Uterus (tissue), 2 donors: ENCODE results near the gene PCYT1A.

Experiments
- CTCF ChIP-seq, 4 experiments: fragments of 200-600 bp in 2 of 4; fragments of 450-650 bp in 2 of 4; sonication (generic) in 2 of 4; IDR thresholded peaks; one replicate each; pipeline ENCODE4 v1.5.1; 2016 to 2019; ENCODE audit warnings: antibody characterized with exemption in 4 of 4, mild to moderate bottlenecking in 2 of 4, moderate library complexity in 1 of 4
- POLR2A ChIP-seq, 2 donors: fragments of 450-650 bp; IDR thresholded peaks; one replicate each; pipeline ENCODE4 v1.6.1; 2016; ENCODE audit warnings: antibody characterized with exemption in 2 of 2, mild to moderate bottlenecking in 1 of 2, moderate library complexity in 1 of 2

GRCh38 chr3:196198771-196199753 is 88.5 kb downstream of the PCYT1A start:
- TF ChIP-seq CTCF (IDR thresholded peaks at IDR 0.05) (no peak), POLR2A (IDR thresholded peaks at IDR 0.05) (no peak)
